Upper lobe of left lung (tissue), 6 donors: ENCODE data around the gene PLPP7. TPM values are rescaled to one million over a fixed set of nuclear protein-coding genes. Genes with fewer than 3 reads are reported as not detected.
"Not testable (repeated sequence)": the region's sequence is repeated elsewhere in the genome, so short reads cannot be mapped to it uniquely, and the experiment has no call there.

Source experiments
- ATAC-seq, 2 donors: fragments of 200-7000 bp; cut with Tn5 transposase; one replicate each; pipeline ENCODE4 v1.9.1; 2022; ENCODE audit warnings: mild to moderate bottlenecking in 2 of 2, moderate library complexity in 2 of 2; ENCODE audit not compliant: low FRiP score in 2 of 2
- DNase-seq, 2 donors: peaks; one replicate each; pipeline ENCODE4 v3.0.0-alpha.2; 2019 to 2020
- H3K27ac ChIP-seq, 4 donors: fragments of 200-600 bp; sonication (generic); one replicate each; pipeline ENCODE4 v1.5.1; 2016 to 2019
- H3K27me3 ChIP-seq, 4 donors: fragments of 200-600 bp; sonication (generic); one replicate each; pipeline ENCODE4 v1.5.1; 2017 to 2019
- H3K36me3 ChIP-seq, 4 donors: fragments of 200-600 bp; sonication (generic); one replicate each; pipeline ENCODE4 v1.5.1; 2016 to 2019
- H3K4me1 ChIP-seq, 4 donors: fragments of 200-600 bp; sonication (generic); one replicate each; pipeline ENCODE4 v1.5.1; 2018 to 2019
- H3K4me3 ChIP-seq, 4 donors: fragments of 200-600 bp; sonication (generic); one replicate each; pipeline ENCODE4 v1.5.1; 2017 to 2019; ENCODE audit warnings: mild to moderate bottlenecking in 2 of 4, moderate library complexity in 1 of 4
- H3K9me3 ChIP-seq, 4 donors: fragments of 200-600 bp; sonication (generic); one replicate each; pipeline ENCODE4 v1.5.1; 2018 to 2019
- CTCF ChIP-seq, 6 experiments: fragments of 450-650 bp in 4 of 6; fragments of 200-600 bp in 2 of 6; sonication (generic) in 2 of 6; IDR thresholded peaks; one replicate each; pipeline ENCODE4 v1.5.1; 2016 to 2019; ENCODE audit warnings: antibody characterized with exemption in 6 of 6
- EP300 ChIP-seq, 4 donors: sonication (generic); formaldehyde crosslinking; IDR thresholded peaks; one replicate each; pipeline ENCODE4 v1.5.1; 2017; ENCODE audit warnings: antibody characterized with exemption in 4 of 4, control low read depth in 2 of 4
- POLR2A ChIP-seq, 4 donors: fragments of 450-650 bp; IDR thresholded peaks; one replicate each; pipeline ENCODE4 v1.5.1; 2016 to 2017; ENCODE audit warnings: antibody characterized with exemption in 4 of 4, mild to moderate bottlenecking in 2 of 4
- POLR2AphosphoS5 ChIP-seq, 2 donors: sonication (generic); formaldehyde crosslinking; IDR thresholded peaks; one replicate each; pipeline ENCODE4 v1.5.1; 2017; ENCODE audit warnings: antibody characterized with exemption in 2 of 2
- WGBS, 2 donors: methylation state at CpG; one replicate each; pipeline ENCODE4 v1.1.5; 2017 to 2018; 5-methylcytosine and 5-hydroxymethylcytosine counted together
- total RNA-seq, 6 donors: library from RNA; depleted of rRNA in 4 of 6; stranded (reverse); fragments of >200 nt in 4 of 6; gene quantifications; one replicate each; pipeline versions ENCODE4 v1.1.0 to v1.2.1, GENCODE V29; 2016 to 2021
- donor health status: DM: no; HTN: no; CAD: no; lungs with moderate emphysema.
- donor health status: DM: no; HTN: yes; CAD: no; lungs with severe emphysema.

Gene PLPP7
- total RNA-seq, 6 donors from 2014 or later, result 0.76 to 3.2 (median 1.6) TPM

- Histone ChIP-seq H3K36me3 (no peaks in the 10 kb centered on the region), H3K4me1 (peaks cover 5 to 11% (median 7%) of the 10 kb centered on the region in 4 donors), H3K9me3 (no peaks in the 10 kb centered on the region), H3K27ac (no peak overlapping the region), H3K4me3 (no peak overlapping the region), H3K27me3 (no peaks in the 10 kb centered on the region)
- TF ChIP-seq EP300 (IDR thresholded peaks at IDR 0.05), result no peak
- no peak for TF ChIP-seq POLR2A (IDR thresholded peaks at IDR 0.05)
- no peak for ATAC-seq
- 85 to 86% methylated on average over 6 of the region's 6 CpGs for WGBS, 2 donors
- DNase-seq, result no peak
These were observed 57.0 kb downstream of the PLPP7 start for GRCh38 chr9:131346559-131346958.

DNA sequence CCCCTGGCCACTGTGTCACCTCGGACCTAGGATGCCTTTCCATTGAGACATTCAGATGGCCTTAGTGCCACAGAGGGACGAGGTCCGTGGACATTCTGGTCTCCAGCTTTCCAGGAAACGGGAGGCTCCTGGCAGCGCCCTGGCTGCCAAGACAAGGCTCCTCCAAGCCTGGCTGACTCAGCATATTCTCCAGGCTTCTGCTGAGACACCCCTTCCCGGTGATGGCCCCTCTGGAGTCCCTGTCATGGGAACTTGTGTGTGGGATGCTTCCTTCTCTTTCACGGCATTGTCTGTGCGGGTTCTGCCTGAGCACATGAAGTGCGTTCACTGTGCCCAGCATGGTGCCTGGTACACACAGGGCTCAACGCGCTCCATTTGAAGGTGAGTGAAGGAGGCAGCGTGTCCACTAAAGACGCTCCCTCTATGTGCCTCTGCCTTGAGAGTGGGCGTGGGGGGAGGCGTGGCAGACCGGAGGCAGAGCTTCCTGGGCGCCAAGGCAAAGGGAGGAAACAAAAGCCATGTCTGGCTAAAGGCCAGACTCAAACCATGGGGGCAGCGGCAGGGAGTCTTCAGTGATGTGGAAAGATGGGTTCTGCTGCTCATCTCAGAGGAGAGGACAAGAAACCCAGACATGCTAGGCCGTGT, 58.0 kb downstream of the PLPP7 start:
- Histone ChIP-seq H3K36me3 (no peaks in the 10 kb centered on the region), H3K27ac (no peak overlapping the region), H3K9me3 (no peaks in the 10 kb centered on the region), H3K27me3 (no peaks in the 10 kb centered on the region), H3K4me1 (peaks cover 5 to 11% (median 7%) of the 10 kb centered on the region in 4 donors), H3K4me3 (no peak overlapping the region)
- DNase-seq (no peak), ATAC-seq (peak in 1 of 2 donors; percentile 19)
- TF ChIP-seq CTCF (IDR thresholded peaks at IDR 0.05) (no peak), EP300 (IDR thresholded peaks at IDR 0.05) (no peak), POLR2A (IDR thresholded peaks at IDR 0.05) (no peak), POLR2AphosphoS5 (IDR thresholded peaks at IDR 0.05) (no peak)
- WGBS, 2 donors, result 60 to 74% methylated on average over 9 to 19 of the region's 19 CpGs

DNA sequence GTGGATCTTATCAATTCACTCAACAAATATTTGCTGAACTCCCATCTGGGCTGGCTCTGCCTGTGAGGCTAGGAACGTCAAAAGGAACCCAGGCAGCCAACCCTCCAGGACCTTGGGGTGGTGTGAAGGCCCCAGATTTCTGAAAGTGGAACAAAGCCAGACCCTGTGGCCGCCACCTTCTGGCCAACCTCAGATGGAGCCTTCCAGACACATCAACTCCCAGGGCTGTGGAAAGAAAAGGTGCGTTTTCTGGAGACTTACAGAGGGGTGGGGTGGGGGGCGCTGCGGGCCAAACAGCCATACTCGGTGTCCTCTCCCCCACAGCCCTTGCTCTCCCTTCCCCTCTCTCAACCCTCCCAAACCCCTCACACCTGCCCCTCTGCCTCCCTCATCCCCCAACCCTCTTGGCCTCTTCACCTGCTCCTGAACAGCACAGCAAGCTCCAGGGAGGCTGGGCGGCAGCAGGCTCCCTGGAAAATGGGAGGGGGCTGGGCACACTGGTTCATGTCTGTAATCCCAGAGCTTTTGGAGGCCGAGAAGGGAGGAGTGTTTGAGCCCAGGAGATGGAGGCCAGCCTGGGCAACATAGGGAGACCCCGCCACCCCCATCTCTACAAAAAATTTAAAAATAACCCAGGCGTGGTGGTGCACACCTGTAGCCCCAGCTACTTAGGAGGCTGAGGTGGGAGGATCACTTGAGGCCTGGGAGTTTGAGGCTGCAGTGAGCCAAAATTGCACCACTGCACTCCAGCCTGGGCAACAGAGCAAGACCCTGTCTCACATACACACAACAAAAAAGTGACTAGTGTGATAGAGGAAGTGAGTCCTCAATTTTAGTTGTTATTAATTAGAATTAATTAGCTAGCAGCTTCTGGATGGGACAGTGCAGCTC, 59.4 kb downstream of the PLPP7 start:
- H3K36me3 ChIP-seq, result no peaks in the 10 kb centered on the region
- H3K27me3 ChIP-seq, result no peaks in the 10 kb centered on the region
- ATAC-seq (peak in 1 of 2 donors; percentile 32), DNase-seq (no peak)
- no peak overlapping the region for H3K4me3 ChIP-seq
- TF ChIP-seq POLR2A (IDR thresholded peaks at IDR 0.05) (no peak), CTCF (IDR thresholded peaks at IDR 0.05) (no peak), EP300 (IDR thresholded peaks at IDR 0.05) (no peak), POLR2AphosphoS5 (IDR thresholded peaks at IDR 0.05) (no peak)
- 77 to 88% methylated on average over 6 to 10 of the region's 10 CpGs for WGBS, 2 donors
- H3K9me3 ChIP-seq, result no peaks in the 10 kb centered on the region
- no peak overlapping the region for H3K27ac ChIP-seq
- H3K4me1 ChIP-seq, result peaks cover 5 to 11% (median 7%) of the 10 kb centered on the region in 4 donors

GRCh38 chr9:131349522-131349880, 60.0 kb downstream of the PLPP7 start:
- Histone ChIP-seq H3K36me3 (no peaks in the 10 kb centered on the region), H3K4me3 (peak overlapping the region in 2 of 4 donors; percentile 19 to 38), H3K9me3 (no peaks in the 10 kb centered on the region), H3K27ac (peak overlapping the region in 1 of 4 donors; percentile 19), H3K27me3 (no peaks in the 10 kb centered on the region), H3K4me1 (peaks cover 5 to 11% (median 7%) of the 10 kb centered on the region in 4 donors)
- ATAC-seq (peak in 1 of 2 donors; percentile 8), DNase-seq (no peak)
- TF ChIP-seq POLR2AphosphoS5 (IDR thresholded peaks at IDR 0.05) (no peak), POLR2A (IDR thresholded peaks at IDR 0.05) (no peak), EP300 (IDR thresholded peaks at IDR 0.05) (no peak), CTCF (IDR thresholded peaks at IDR 0.05) (no peak)
- 61 to 80% methylated on average over 1 to 5 of the region's 5 CpGs for WGBS, 2 donors

GRCh38 chr9:131349881-131350563, 60.5 kb downstream of the PLPP7 start:
- ATAC-seq (peak; percentile 93 to 96), DNase-seq (peak; percentile 87 to 93)
- H3K9me3 ChIP-seq, result no peaks in the 10 kb centered on the region
- WGBS, 2 donors, result 7 to 10% methylated on average over 24 to 25 of the region's 27 CpGs
- H3K4me1 ChIP-seq, result peaks cover 5 to 11% (median 7%) of the 10 kb centered on the region in 4 donors
- H3K4me3 ChIP-seq, result peak overlapping the region in 3 of 4 donors; percentile 19 to 38 (median 28)
- no peaks in the 10 kb centered on the region for H3K36me3 ChIP-seq
- no peaks in the 10 kb centered on the region for H3K27me3 ChIP-seq
- H3K27ac ChIP-seq, result peak overlapping the region in 1 of 4 donors; percentile 19
- no peak for TF ChIP-seq POLR2A (IDR thresholded peaks at IDR 0.05)
- TF ChIP-seq POLR2AphosphoS5 (IDR thresholded peaks at IDR 0.05), result no peak
- TF ChIP-seq EP300 (IDR thresholded peaks at IDR 0.05), result no peak
- TF ChIP-seq CTCF (IDR thresholded peaks at IDR 0.05), result peak; percentile 76 to 92 (median 86)

- DNase-seq, result peak in 1 of 2 donors; percentile 47
These were observed 67.0 kb downstream of the PLPP7 start for GRCh38 chr9:131356479-131356878.

More at GRCh38 chr9:131356479-131356878, 67.0 kb downstream of the PLPP7 start:
- H3K9me3 ChIP-seq, H3K4me1 ChIP-seq, H3K4me3 ChIP-seq, H3K36me3 ChIP-seq, H3K27ac ChIP-seq, H3K27me3 ChIP-seq: not testable (repeated sequence)
- WGBS, 2 donors, result 27 to 38% methylated on average over 5 of the region's 6 CpGs
- peak; percentile 62 to 89 for ATAC-seq
